AG09319 (cell line): Measurements from ENCODE around the gene NTN5.
"Not testable (repeated sequence)": the region's sequence is repeated elsewhere in the genome, so short reads cannot be mapped to it uniquely, and the experiment has no call there.

Source experiments
- DNase-seq: peaks from one replicate; pipeline ENCODE4 v3.0.0-alpha.2; 2010; ENCODE audit warnings: low read depth; ENCODE audit errors: extremely low read depth
- CTCF ChIP-seq: IDR thresholded peaks from 2 replicates; pipeline ENCODE4 v1.5.1; 2011; ENCODE audit warnings: low read depth, mild to moderate bottlenecking, inconsistent platforms, low read length, moderate library complexity

NTN5 gene

GRCh38 chr19:48689449-48689848 is 16.6 kb upstream of the NTN5 start:
- DNase-seq, result no peak
- TF ChIP-seq CTCF, result no peak

GRCh38 chr19:48687776-48688175 is 15.0 kb upstream of the NTN5 start:
- TF ChIP-seq CTCF, result no peak
- no peak for DNase-seq

- not testable (repeated sequence) for DNase-seq
Observed at GRCh38 chr19:48686637-48687036, 13.8 kb upstream of the NTN5 start.

GRCh38 chr19:48686088-48686487 is 13.3 kb upstream of the NTN5 start:
- TF ChIP-seq CTCF, result no peak
- no peak for DNase-seq

- TF ChIP-seq CTCF, result no peak
- no peak for DNase-seq
Observed at GRCh38 chr19:48685583-48685982, 12.8 kb upstream of the NTN5 start.

- TF ChIP-seq CTCF, result no peak
- no peak for DNase-seq
Observed at GRCh38 chr19:48683349-48683748, 10.5 kb upstream of the NTN5 start.

- no peak for DNase-seq
- TF ChIP-seq CTCF, result no peak
Observed at GRCh38 chr19:48681127-48681470, 8.3 kb upstream of the NTN5 start.

GRCh38 chr19:48680436-48681126 is 7.8 kb upstream of the NTN5 start:
- no peak for TF ChIP-seq CTCF
- DNase-seq, result no peak

GRCh38 chr19:48680006-48680405 is 7.2 kb upstream of the NTN5 start:
- DNase-seq, result not testable (repeated sequence)
